Ovary (tissue), 9 donors: Measurements from ENCODE around the gene HTR6. TPM values are rescaled to one million over a fixed set of nuclear protein-coding genes. Genes with fewer than 3 reads are reported as not detected.

Experiments used
- DNase-seq, 5 donors: peaks; one replicate each; pipeline ENCODE4 v3.0.0-alpha.2; 2019 to 2020
- H3K27ac ChIP-seq, 2 donors: fragments of 200-600 bp; one replicate each; pipeline versions ENCODE4 v1.5.1 to v1.8.0; 2019 to 2022
- H3K27me3 ChIP-seq: fragments of 200-600 bp; one replicate; pipeline ENCODE4 v1.8.0; 2022
- H3K36me3 ChIP-seq: fragments of 200-600 bp; sonication (generic); one replicate; pipeline ENCODE4 v1.5.1; 2019
- H3K4me1 ChIP-seq: one replicate; pipeline ENCODE4 v1.8.1; 2013; ENCODE audit warnings: mild to moderate bottlenecking, moderate library complexity; ENCODE audit not compliant: insufficient read depth
- H3K4me3 ChIP-seq: fragments of 200-600 bp; sonication (generic); one replicate; pipeline ENCODE4 v1.5.1; 2017
- H3K9me3 ChIP-seq, 2 donors: fragments of 200-600 bp in 1 of 2; sonication (generic) in 1 of 2; one replicate each; pipeline versions ENCODE4 v1.5.1 to v1.8.1; 2013 to 2019; ENCODE audit warnings: mild to moderate bottlenecking in 1 of 2, moderate library complexity in 1 of 2
- CTCF ChIP-seq, 3 donors: fragments of 450-650 bp in 2 of 3; fragments of 200-600 bp in 1 of 3; IDR thresholded peaks; one replicate each; pipeline versions ENCODE4 v1.5.1 to v1.8.0; 2016 to 2022; ENCODE audit warnings: antibody characterized with exemption in 3 of 3, mild to moderate bottlenecking in 1 of 3
- EP300 ChIP-seq: sonication (generic); formaldehyde crosslinking; IDR thresholded peaks from one replicate; pipeline ENCODE4 v1.6.1; 2017; ENCODE audit warnings: antibody characterized with exemption
- POLR2A ChIP-seq: fragments of 450-650 bp; IDR thresholded peaks from one replicate; pipeline ENCODE4 v1.6.1; 2017; ENCODE audit warnings: antibody characterized with exemption, mild to moderate bottlenecking, moderate library complexity
- WGBS, 3 donors: extraction: QIAGEN DNeasy Blood & Tissue Kit in 1 of 3; methylation state at CpG; one replicate each; pipeline versions ENCODE4 v1.1.5 to v1.1.7; 2013 to 2017; 5-methylcytosine and 5-hydroxymethylcytosine counted together
- intact Hi-C, 4 donors: fragments of 100-400 bp; cut with DNase I; formaldehyde crosslinking; loops; one replicate each; pipeline versions ENCODE4 v1.11.0 to v1.15.1; 2022 to 2023
- polyA plus RNA-seq, 2 donors: library from polyadenylated mRNA; stranded (reverse); fragments of 200-250 nt in 1 of 2; fragments of 350-450 nt in 1 of 2; fragmentation: Illumina TruSeq in 1 of 2; extraction: RNeasy Lipid Tissue Mini Kit (QIAGEN cat#74804) in 1 of 2; gene quantifications; one replicate each; pipeline ENCODE4 v1.2.3, GENCODE V29; 2013 to 2014
- total RNA-seq, 7 donors: library from RNA; depleted of rRNA in 2 of 7; stranded (reverse); fragments of >200 nt in 2 of 7; fragmentation: NEBNext Ultra II Directional in 3 of 7; extraction: Animal tissue kit (Norgen Biotek cat#: 25700) in 3 of 7; gene quantifications; one replicate each; pipeline versions ENCODE4 v1.1.0 to v1.2.4, GENCODE V29; 2016 to 2023
- donor health status: DM: no; HTN: no; CAD: no; lungs with moderate emphysema.
- donor health status: DM: no; HTN: no; CAD: no.
- donor health status: Bipolar disorder and iron deficiency.
- donor health status: DM: yes; HTN: yes; CAD: no.
- donor health status: DM: no; HTN: no; CAD: no.
- donor health status: DM: yes; HTN: yes; CAD: no.

HTR6 gene
- total and polyA plus RNA-seq, 9 donors = not detected

GRCh38 chr1:19651141-19651737 lies 13.4 kb upstream of the HTR6 start:
- Histone ChIP-seq H3K4me3 (peak overlapping the region; percentile 3), H3K9me3 (no peaks in the 10 kb centered on the region), H3K36me3 (no peaks in the 10 kb centered on the region), H3K27ac (peak overlapping the region; percentile 50 to 80), H3K27me3 (no peaks in the 10 kb centered on the region), H3K4me1 (peaks cover 42% of the 10 kb centered on the region)
- DNase-seq = peak; percentile 63 to 79 (median 75)
- TF ChIP-seq CTCF (IDR thresholded peaks at IDR 0.05) (peak in 2 of 3 donors; percentile 61 to 76), EP300 (no peak), POLR2A (no peak)
- WGBS, 3 donors = 12 to 16% (median 15%) methylated on average over 11 of the region's 11 CpGs
- intact Hi-C loops = loop anchor here (2.0 to 5.0 kb wide), 3 partner anchors 162 to 309 kb away; no protein-coding TSS in a partner anchor

- Histone ChIP-seq H3K4me3 (no peak overlapping the region), H3K27ac (no peak overlapping the region), H3K36me3 (no peaks in the 10 kb centered on the region), H3K4me1 (peaks cover 25% of the 10 kb centered on the region), H3K27me3 (no peaks in the 10 kb centered on the region), H3K9me3 (no peaks in the 10 kb centered on the region)
- no peak for TF ChIP-seq CTCF (IDR thresholded peaks at IDR 0.05)
- no peak for TF ChIP-seq EP300
- no peak for TF ChIP-seq POLR2A
- 71 to 75% (median 72%) methylated on average over 5 of the region's 5 CpGs for WGBS, 3 donors
- no peak for DNase-seq
- intact Hi-C loops = loop anchor here (5.0 kb wide), 2 partner anchors 262 to 312 kb away; no protein-coding TSS in a partner anchor
These were observed 10.3 kb upstream of the HTR6 start for GRCh38 chr1:19654386-19654785.

GRCh38 chr1:19654886-19655717 lies 9.6 kb upstream of the HTR6 start:
- Histone ChIP-seq H3K27me3 (no peaks in the 10 kb centered on the region), H3K27ac (peak overlapping the region in 1 of 2 donors; percentile 36), H3K36me3 (no peaks in the 10 kb centered on the region), H3K9me3 (no peaks in the 10 kb centered on the region), H3K4me3 (no peak overlapping the region), H3K4me1 (peaks cover 19% of the 10 kb centered on the region)
- peak in 3 of 5 donors; percentile 44 to 61 (median 59) for DNase-seq
- intact Hi-C loops = loop anchor here (5.0 kb wide), 4 partner anchors 263 to 403 kb away; partner anchors contain the start of genes EMC1 (in 1 of the 4) and MRTO4 (in 1 of the 4)
- 60 to 65% (median 64%) methylated on average over 15 of the region's 15 CpGs for WGBS, 3 donors
- no peak for TF ChIP-seq EP300
- no peak for TF ChIP-seq CTCF (IDR thresholded peaks at IDR 0.05)
- no peak for TF ChIP-seq POLR2A

GRCh38 chr1:19655718-19656080 lies 9.0 kb upstream of the HTR6 start:
- 83 to 90% (median 86%) methylated on average over 8 of the region's 8 CpGs for whole genome bisulfite sequencing, 3 donors
- Histone ChIP-seq H3K27me3 (no peaks in the 10 kb centered on the region), H3K36me3 (no peaks in the 10 kb centered on the region), H3K9me3 (no peaks in the 10 kb centered on the region), H3K4me3 (no peak overlapping the region), H3K4me1 (peaks cover 15% of the 10 kb centered on the region), H3K27ac (peak overlapping the region in 1 of 2 donors; percentile 36)
- intact Hi-C loops = loop anchor here in 2 of 4 donors (5.0 kb wide), 2 partner anchors 308 to 403 kb away; partner anchors contain the start of genes EMC1 (in 1 of the 2) and MRTO4 (in 1 of the 2)
- no peak for TF ChIP-seq CTCF (IDR thresholded peaks at IDR 0.05)
- DNase-seq = no peak
